GM21576 (cell line): ENCODE data around the gene DMWD.
"Not testable (repeated sequence)": the region's sequence is repeated elsewhere in the genome, so short reads cannot be mapped to it uniquely, and the experiment has no call there.

Experiments used
- ATAC-seq: cut with Tn5 transposase; IDR thresholded peaks from one replicate; pipeline ENCODE4 v1.9.1; 2021; ENCODE audit warnings: mild to moderate bottlenecking, moderate library complexity; ENCODE audit not compliant: unreplicated experiment

Gene DMWD

DNA sequence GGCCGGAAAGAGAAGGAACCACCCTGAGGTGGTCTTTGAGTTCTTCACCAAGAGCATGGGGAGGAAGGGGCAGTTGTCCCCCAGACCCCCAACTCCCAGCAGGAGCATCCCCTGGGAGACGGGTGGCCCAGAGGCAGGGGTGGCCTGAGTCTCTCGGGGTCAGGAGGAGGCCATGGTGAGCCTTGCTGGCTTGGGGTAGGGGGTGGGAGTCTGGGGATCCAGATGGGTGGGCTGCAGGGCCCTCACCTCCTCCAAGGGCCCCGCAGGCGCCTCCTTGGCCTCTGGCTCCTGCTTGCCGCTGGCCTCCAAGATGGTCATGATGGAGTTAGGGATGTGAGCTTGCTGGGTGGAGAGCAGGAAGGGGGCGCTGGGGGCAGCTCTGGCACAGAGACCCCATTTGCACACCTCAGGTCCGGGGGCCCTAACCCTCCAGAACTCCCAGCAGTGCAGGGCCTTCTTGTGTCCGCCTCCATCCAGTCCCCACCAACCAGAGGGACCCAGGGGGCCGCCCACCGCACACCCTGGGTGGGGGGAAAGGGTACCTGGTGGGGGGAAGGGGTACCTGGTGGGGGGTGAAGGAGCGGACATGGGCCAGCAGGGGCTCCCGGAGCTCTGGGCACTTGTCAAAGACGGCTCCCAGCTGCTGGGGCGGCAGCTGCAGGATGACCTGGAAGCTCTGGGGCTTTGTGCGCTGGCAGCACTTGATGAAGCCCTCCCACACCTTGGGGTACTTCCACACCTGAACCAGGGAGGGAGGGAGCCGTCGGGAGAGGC is 23.8 kb upstream of the DMWD start:
- no peak for ATAC-seq

DNA sequence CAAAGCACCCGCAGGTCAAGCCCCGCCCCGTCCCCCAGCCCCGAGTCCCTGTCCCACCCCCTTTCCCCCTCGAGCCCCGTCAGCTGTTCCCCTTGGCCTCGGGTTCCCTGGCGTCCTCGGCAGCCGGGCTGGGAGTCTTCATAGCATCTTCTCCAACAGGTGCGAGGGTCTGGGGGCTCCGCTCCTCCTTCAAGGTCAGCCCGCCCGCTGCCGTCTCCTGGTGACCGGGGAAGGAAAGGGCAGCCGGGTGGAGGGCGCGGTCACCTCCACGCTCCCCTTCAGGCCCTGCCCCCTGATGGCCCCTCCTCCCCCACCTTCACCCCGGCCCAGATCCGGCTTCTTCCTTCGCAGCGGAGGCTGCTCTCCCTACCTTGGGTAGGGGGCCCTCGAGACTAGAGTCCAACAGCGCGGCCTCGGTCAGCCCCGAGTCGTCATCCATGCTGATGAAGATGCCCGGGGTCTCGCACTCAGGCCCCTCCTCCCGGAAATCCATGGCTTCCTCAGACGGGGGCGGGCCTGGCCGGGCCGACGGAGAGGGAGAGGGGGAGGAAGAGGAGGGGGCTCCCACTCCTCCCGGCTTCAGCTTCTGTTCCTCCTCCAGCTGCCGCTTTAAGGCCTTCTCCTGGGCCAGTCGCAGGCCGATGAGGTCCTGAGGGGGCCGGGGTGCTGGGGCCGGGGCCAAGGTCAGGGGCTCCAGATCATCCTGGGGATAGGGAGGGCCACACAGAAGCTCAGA is 23.0 kb upstream of the DMWD start:
- ATAC-seq: no peak

GRCh38 chr19:45814851-45815480 is 22.3 kb upstream of the DMWD start, which contains the start of gene RSPH6A:
TSS of gene RSPH6A (minus strand) at chr19:45815308. CDS start at chr19:45815176, 132 bp downstream.
- ATAC-seq: no peak

DNA sequence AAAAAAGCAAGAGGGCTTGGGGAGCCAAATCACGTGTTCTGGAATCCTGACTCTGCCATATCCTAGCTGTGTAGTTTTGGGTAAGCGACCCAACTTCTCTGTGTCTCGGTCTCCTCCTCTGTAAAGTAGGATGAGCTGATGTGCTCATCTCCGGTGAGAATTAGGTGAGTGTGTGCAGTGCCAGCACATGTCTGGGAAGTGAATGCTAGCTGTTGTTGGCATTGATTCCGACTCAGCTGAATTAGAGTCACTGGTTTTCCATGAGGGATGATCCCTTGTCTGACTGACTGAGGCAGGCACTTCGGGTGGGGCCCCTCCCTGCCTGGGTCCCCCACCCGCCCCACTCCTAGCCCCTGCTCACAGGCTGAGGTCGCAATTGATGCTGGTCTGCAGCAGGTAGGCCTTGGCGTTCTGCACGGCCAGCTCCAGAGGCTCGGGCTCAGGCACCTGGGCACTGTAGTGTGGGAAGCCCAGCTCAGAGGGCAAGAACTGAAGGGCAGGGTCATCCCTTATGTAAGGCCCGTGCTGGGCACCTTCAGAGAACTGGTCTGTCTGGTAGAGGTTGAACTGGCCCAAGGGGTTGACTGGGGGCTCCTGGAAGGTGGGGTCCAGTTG is 21.6 kb upstream of the DMWD start:
- no peak for ATAC-seq

DNA sequence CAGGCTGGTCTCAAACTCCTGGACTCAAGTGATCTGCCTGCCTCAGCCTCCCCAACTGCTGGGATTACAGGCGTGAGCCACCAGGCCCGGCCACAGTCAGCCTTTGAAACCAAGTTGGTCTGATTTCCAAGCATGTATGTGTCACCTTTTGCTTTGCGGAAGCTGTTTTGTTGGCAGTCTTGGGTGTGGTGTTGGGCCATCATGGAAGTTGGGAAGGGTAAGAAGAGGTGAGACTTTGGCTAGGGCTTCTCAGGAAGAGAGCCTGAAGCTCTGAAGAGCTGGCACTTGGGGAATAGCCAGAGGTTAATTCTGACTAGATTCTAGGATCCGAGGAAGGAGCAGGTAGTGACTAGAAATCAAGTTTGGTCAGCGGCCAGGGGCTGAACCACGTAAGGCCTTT is 19.7 kb upstream of the DMWD start:
- ATAC-seq: no peak

- ATAC-seq: no peak
These were observed 17.1 kb upstream of the DMWD start for GRCh38 chr19:45809643-45810159.

- ATAC-seq: no peak
These were observed 13.1 kb upstream of the DMWD start for GRCh38 chr19:45805719-45806118.

- ATAC-seq: no peak
These were observed 12.2 kb upstream of the DMWD start for GRCh38 chr19:45804959-45805230.

- no peak for ATAC-seq
These were observed 11.7 kb upstream of the DMWD start for GRCh38 chr19:45804140-45804958.

- no peak for ATAC-seq
These were observed 9.0 kb upstream of the DMWD start for GRCh38 chr19:45801603-45802175.

- ATAC-seq: no peak
These were observed 7.5 kb upstream of the DMWD start for GRCh38 chr19:45800070-45800553.

DNA sequence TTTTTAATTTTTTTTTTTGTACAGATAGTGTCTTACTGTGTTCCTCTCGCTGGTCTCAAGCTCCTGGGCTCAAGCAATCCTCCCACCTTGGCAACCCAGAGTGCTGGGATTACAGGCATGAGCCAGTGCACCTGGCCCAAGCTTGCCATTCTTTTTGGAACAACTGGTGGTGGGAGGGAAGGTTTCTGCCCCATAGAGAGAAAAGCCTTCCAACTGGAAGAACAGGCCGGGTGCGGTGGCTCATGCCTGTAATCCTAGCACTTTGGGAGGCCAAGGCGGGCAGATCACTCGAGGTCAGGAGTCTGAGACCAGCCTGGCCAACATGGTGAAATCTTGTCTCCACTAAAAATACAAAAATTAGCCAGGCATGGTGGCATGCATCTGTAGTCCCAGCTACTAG is 6.9 kb upstream of the DMWD start:
- ATAC-seq: not testable (repeated sequence)

GRCh38 chr19:45798995-45799517 is 6.4 kb upstream of the DMWD start:
- ATAC-seq: no peak

- ATAC-seq: no peak
These were observed 2.0 kb upstream of the DMWD start for GRCh38 chr19:45794627-45795026.

DNA sequence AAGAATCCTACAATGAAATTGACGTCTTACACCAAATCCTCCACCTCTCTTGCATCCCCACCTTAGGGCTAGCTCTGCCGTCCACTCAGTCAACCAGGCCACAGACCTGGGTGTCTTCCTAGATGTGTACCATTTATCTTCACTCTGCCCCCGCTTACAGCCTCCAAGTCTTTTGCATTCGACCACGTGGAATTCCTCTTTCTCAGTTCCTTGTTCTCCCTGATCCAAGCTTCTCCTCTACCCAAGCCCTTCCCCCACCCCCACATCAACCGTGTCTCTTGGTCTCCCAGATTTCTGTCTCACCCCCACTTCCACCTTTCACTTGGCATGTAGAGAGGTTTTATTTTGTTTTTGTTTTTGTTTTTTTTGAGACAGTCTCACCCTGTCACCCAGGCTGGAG is 1.2 kb upstream of the DMWD start:
- no peak for ATAC-seq

GRCh38 chr19:45793178-45793564 is 526 bp upstream of the DMWD start:
- ATAC-seq: no peak

GRCh38 chr19:45791744-45792469 is 738 bp downstream of the DMWD start:
- peak; percentile 12 for ATAC-seq

- ATAC-seq: no peak
These were observed 1.7 kb downstream of the DMWD start for GRCh38 chr19:45790942-45791341.
